Stimulated activated CD4-positive, alpha-beta T cell treated with anti-CD3 and anti-CD28 coated beads, TNF-alpha, amount 100 ng/mL, for 4 hours (primary cell): ENCODE data around the gene LCN10.
"Not testable (repeated sequence)": the region's sequence is repeated elsewhere in the genome, so short reads cannot be mapped to it uniquely, and the experiment has no call there.

ENCODE experiments used
- DNase-seq, 3 experiments: peaks; one replicate each; pipeline ENCODE4 v3.0.0-alpha.2; 2020; ENCODE audit warnings: low read depth in 3 of 3

Gene LCN10

GRCh38 chr9:136771907-136772415, 29.2 kb upstream of the LCN10 start:
- DNase-seq, result no peak

GRCh38 chr9:136769710-136770191, 27.0 kb upstream of the LCN10 start:
- DNase-seq, result no peak

- not testable (repeated sequence) for DNase-seq
Observed at GRCh38 chr9:136766410-136767120, 23.8 kb upstream of the LCN10 start.

- not testable (repeated sequence) for DNase-seq
Observed at GRCh38 chr9:136765745-136766409, 23.1 kb upstream of the LCN10 start.

- no peak for DNase-seq
Observed at GRCh38 chr9:136765041-136765440, 22.3 kb upstream of the LCN10 start.

- no peak for DNase-seq
Observed at GRCh38 chr9:136764301-136764891, 21.7 kb upstream of the LCN10 start, which contains the start of gene LCN15. Gene LCN15, minus strand, starts transcription at chr9:136764518. Its CDS starts 30 bp downstream, at chr9:136764488.

GRCh38 chr9:136763649-136764035, 20.9 kb upstream of the LCN10 start:
- no peak for DNase-seq

- DNase-seq, result peak in 2 of 3 experiments; percentile 19 to 22
Observed at GRCh38 chr9:136762915-136763648, 20.3 kb upstream of the LCN10 start.

- no peak for DNase-seq
Observed at GRCh38 chr9:136762221-136762691, 19.5 kb upstream of the LCN10 start.

- DNase-seq, result no peak
Observed at GRCh38 chr9:136761545-136761981, 18.8 kb upstream of the LCN10 start.

GRCh38 chr9:136760834-136761544, 18.2 kb upstream of the LCN10 start:
- DNase-seq, result not testable (repeated sequence)

GRCh38 chr9:136760424-136760823, 17.7 kb upstream of the LCN10 start:
- no peak for DNase-seq

GRCh38 chr9:136759436-136760325, 16.9 kb upstream of the LCN10 start:
- DNase-seq, result no peak

- no peak for DNase-seq
Observed at GRCh38 chr9:136759001-136759400, 16.3 kb upstream of the LCN10 start.

GRCh38 chr9:136757751-136758140, 15.0 kb upstream of the LCN10 start:
- DNase-seq, result no peak

GRCh38 chr9:136757328-136757727, 14.6 kb upstream of the LCN10 start:
- no peak for DNase-seq

- no peak for DNase-seq
Observed at GRCh38 chr9:136756836-136757235, 14.1 kb upstream of the LCN10 start.

- DNase-seq, result no peak
Observed at GRCh38 chr9:136756134-136756438, 13.3 kb upstream of the LCN10 start.

GRCh38 chr9:136755302-136756133, 12.8 kb upstream of the LCN10 start:
- DNase-seq, result not testable (repeated sequence)
